HepG2 (cell line): ENCODE data around the gene DOK5. TPM values are rescaled to one million over a fixed set of nuclear protein-coding genes. Genes with fewer than 3 reads are reported as not detected.

Source experiments
- ATAC-seq: fragments of 200-7000 bp; cut with Tn5 transposase; 3 replicates; pipeline ENCODE4 v1.9.1; 2020; ENCODE audit warnings: mild to moderate bottlenecking, moderate library complexity
- BruUV-seq: library from RNA; stranded (reverse); fragments of 400-500 nt; replicated peaks from 2 replicates; lab custom pipeline; 2021; lab: Mats Ljungman, UMichigan
- CTCF ChIA-PET: fragments of 300-600 bp; formaldehyde crosslinking; extraction: SDS; loops from one replicate; lab custom pipeline; 2021; ENCODE audit warnings: low total read pairs, inconsistent platforms, low intra/inter-chr PET ratio; lab: Yijun Ruan, JAX
- POLR2A ChIA-PET: fragments of 350-600 bp; sonication (Branson Sonifier 250); formaldehyde crosslinking; loops from one replicate; lab custom pipeline; 2020; ENCODE audit warnings: antibody characterized with exemption, inconsistent platforms; lab: Yijun Ruan, JAX
- DNase-seq: peaks from one replicate; pipeline ENCODE4 v3.0.0-alpha.2; 2015; ENCODE audit warnings: low spot score
- FAIRE-seq: peaks from 3 replicates; lab custom pipeline; 2011; peaks lifted over from hg19 to GRCh38; lab: Jason Lieb, UNC
- H2AFZ ChIP-seq: one replicate; pipeline ENCODE4 v1.6.1; 2011; ENCODE audit warnings: low read length, inconsistent platforms
- H3K27ac ChIP-seq: fragments of 300-600 bp; 3 replicates; pipeline ENCODE4 v1.8.0; 2011; ENCODE audit warnings: mixed run types, mild to moderate bottlenecking, mixed read lengths, low read length, inconsistent platforms; ENCODE audit not compliant: insufficient read depth; ENCODE audit errors: extremely low read length
- H3K27me3 ChIP-seq, 2 experiments: fragments of 200-600 bp in 1 of 2; 2 replicates in 1 of 2; 3 replicates in 1 of 2; pipeline versions ENCODE4 v1.6.0 to v1.8.0; 2011; ENCODE audit warnings: low read length in 2 of 2, mild to moderate bottlenecking in 2 of 2, moderate library complexity in 2 of 2, inconsistent platforms in 1 of 2; ENCODE audit not compliant: insufficient read depth in 2 of 2, control insufficient read depth in 1 of 2
- H3K36me3 ChIP-seq, 2 experiments: fragments of 200-600 bp in 1 of 2; replicated peaks in 1 of 2; 2 replicates in 1 of 2; 3 replicates in 1 of 2; pipeline versions ENCODE4 v1.5.1 to v1.8.0; 2011; ENCODE audit warnings: low read length in 2 of 2, inconsistent platforms in 1 of 2; ENCODE audit not compliant: insufficient read depth in 2 of 2, control insufficient read depth in 1 of 2
- H3K4me1 ChIP-seq: 2 replicates; pipeline ENCODE4 v1.5.1; 2012; ENCODE audit warnings: low read length, inconsistent platforms; ENCODE audit not compliant: insufficient read depth
- H3K4me2 ChIP-seq: 2 replicates; pipeline ENCODE4 v1.6.0; 2011; ENCODE audit warnings: low read depth, low read length, inconsistent platforms
- H3K4me3 ChIP-seq, 3 experiments: fragments of 200-600 bp in 1 of 3; sonication (generic), shearing (Covaris generic) in 1 of 3; replicated peaks in 1 of 3; 2 replicates each; pipeline ENCODE4 v1.5.1; 2011 to 2016; ENCODE audit warnings: low read length in 3 of 3, inconsistent platforms in 2 of 3, low read depth in 2 of 3, mild to moderate bottlenecking in 2 of 3, control low read depth in 1 of 3, mixed read lengths in 1 of 3; ENCODE audit not compliant: insufficient read depth in 1 of 3
- H3K79me2 ChIP-seq: one replicate; pipeline ENCODE4 v1.6.1; 2011; ENCODE audit warnings: low read length, inconsistent platforms; ENCODE audit not compliant: insufficient read depth
- H3K9ac ChIP-seq: 2 replicates; pipeline ENCODE4 v1.6.0; 2011; ENCODE audit warnings: mild to moderate bottlenecking, low read depth, low read length, inconsistent platforms; ENCODE audit not compliant: insufficient read depth
- H3K9me3 ChIP-seq: 2 replicates; pipeline ENCODE4 v1.5.1; 2012; ENCODE audit warnings: mild to moderate bottlenecking, low read length
- H4K20me1 ChIP-seq: 2 replicates; pipeline ENCODE4 v1.6.0; 2011; ENCODE audit warnings: inconsistent platforms, mild to moderate bottlenecking, low read length, moderate library complexity; ENCODE audit not compliant: insufficient read depth
- CBX2 ChIP-seq, 2 experiments: fragments of 200-600 bp in 1 of 2; sonication (generic); formaldehyde crosslinking in 1 of 2; IDR thresholded peaks; 2 replicates each; pipeline versions ENCODE4 v1.7.0 to v1.8.1; 2018 to 2022; ENCODE audit warnings: low read depth in 2 of 2, low read length in 1 of 2, mild to moderate bottlenecking in 1 of 2, missing genetic modification reagents in 1 of 2
- FOSL2 ChIP-seq: sonication (generic); formaldehyde crosslinking; IDR thresholded peaks from 2 replicates; pipeline ENCODE4 v1.4.0; 2020; ENCODE audit warnings: missing genetic modification reagents
- FOXO1 ChIP-seq: sonication (generic); formaldehyde crosslinking; IDR thresholded peaks from 2 replicates; pipeline ENCODE4 v1.4.0; 2020; ENCODE audit warnings: missing genetic modification reagents
- KAT2B ChIP-seq: fragments of 150-350 bp; IDR thresholded peaks from 2 replicates; pipeline ENCODE4 v1.6.1; 2014; ENCODE audit warnings: low read depth, low read length, borderline replicate concordance
- ZNF383 ChIP-seq: sonication (generic); formaldehyde crosslinking; IDR thresholded peaks from 2 replicates; pipeline ENCODE4 v1.4.0; 2020; ENCODE audit warnings: missing genetic modification reagents, mild to moderate bottlenecking, borderline replicate concordance
- ZNF431 ChIP-seq: sonication (generic); formaldehyde crosslinking; IDR thresholded peaks from 2 replicates; pipeline ENCODE4 v1.9.0; 2022; ENCODE audit warnings: missing genetic modification reagents, low read depth, mild to moderate bottlenecking, borderline replicate concordance
- ZNF615 ChIP-seq: sonication (generic); formaldehyde crosslinking; IDR thresholded peaks from 2 replicates; pipeline ENCODE4 v1.5.0; 2020; ENCODE audit warnings: mild to moderate bottlenecking, missing genetic modification reagents, borderline replicate concordance
- ZNF850 ChIP-seq: sonication (generic); formaldehyde crosslinking; conservative IDR thresholded peaks from 2 replicates; pipeline ENCODE4 v1.9.0; 2021; ENCODE audit warnings: mild to moderate bottlenecking, missing genetic modification reagents
- WGBS: methylation state at CpG from one replicate; pipeline ENCODE4 v1.1.6; 2017; ENCODE audit warnings: low lambda C conversion rate; 5-methylcytosine and 5-hydroxymethylcytosine counted together
- in situ Hi-C: cut with HindIII; loops from 2 replicates; pipeline ENCODE4 v1.10.0; 2017; ENCODE audit warnings: low pct_unique_long_range_greater_than_20kb; ENCODE audit not compliant: extremely low pct_ligation_motif_present
- intact Hi-C: fragments of 100-400 bp; cut with micrococcal nuclease; formaldehyde crosslinking; loops from one replicate; pipeline ENCODE4 v1.10.0; 2022; ENCODE audit not compliant: unreplicated experiment
- polyA plus RNA-seq, 8 experiments: library from polyadenylated mRNA; depleted of rRNA in 3 of 8; stranded (reverse) in 7 of 8; unstranded in 1 of 8; fragments of >200 nt; fragmentation: Illumina TruSeq in 4 of 8; extraction: Trizol in 4 of 8; gene quantifications; 2 replicates each; pipeline versions ENCODE4 v1.2.1 to v1.2.3, GENCODE V29; 2011 to 2016; ENCODE audit warnings: low read depth in 4 of 8, missing spikeins in 1 of 8, mixed read lengths in 1 of 8; ENCODE audit not compliant: insufficient read depth in 1 of 8
- total RNA-seq, 5 experiments: library from RNA; depleted of rRNA; stranded (reverse); fragments of >200 nt; fragmentation: Illumina TruSeq; extraction: Trizol; gene quantifications; 2 replicates each; pipeline ENCODE4 v1.2.3, GENCODE V29; 2016; ENCODE audit warnings: low read depth in 1 of 5
- TF ChIP-seq, protein P1 (sequence below): fragments of 450-650 bp; IDR thresholded peaks from 2 replicates; pipeline ENCODE4 v1.6.1; 2016
- TF ChIP-seq, protein P2 (sequence below): sonication (generic); formaldehyde crosslinking; IDR thresholded peaks from 2 replicates; pipeline ENCODE4 v1.8.1; 2023; ENCODE audit warnings: mild to moderate bottlenecking, missing genetic modification reagents, borderline replicate concordance

DOK5 gene
- total and polyA plus RNA-seq, 2 of the 13 experiments (the other 11 are each of a cell fraction or from before 2014, with no cell fraction given) = not detected

DNA sequence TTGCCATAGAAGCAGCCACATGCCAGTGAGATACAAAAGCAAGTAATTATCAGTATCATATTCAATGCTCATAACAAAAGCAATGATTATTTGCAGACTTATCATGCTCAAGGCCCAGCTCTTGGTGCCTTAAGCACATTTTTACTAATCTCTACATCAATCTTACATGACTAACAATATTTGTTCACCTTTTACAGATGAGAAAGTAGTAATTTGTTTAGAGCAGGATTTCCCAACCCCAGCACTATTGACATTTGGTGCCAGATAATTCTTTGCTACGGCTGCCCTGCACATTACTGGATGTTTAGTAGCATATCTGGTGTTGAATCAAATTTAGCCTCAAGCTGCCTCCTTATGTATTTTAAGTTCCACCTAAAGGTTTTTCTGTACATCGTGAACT is 19.0 kb upstream of the DOK5 start:
- H3K4me3 ChIP-seq = no peak overlapping the region
- no peak for TF ChIP-seq ZNF383 (CRISPR knock-in tag)
- no peak for TF ChIP-seq FOXO1 (CRISPR knock-in tag)
- TF ChIP-seq, protein P1, sequence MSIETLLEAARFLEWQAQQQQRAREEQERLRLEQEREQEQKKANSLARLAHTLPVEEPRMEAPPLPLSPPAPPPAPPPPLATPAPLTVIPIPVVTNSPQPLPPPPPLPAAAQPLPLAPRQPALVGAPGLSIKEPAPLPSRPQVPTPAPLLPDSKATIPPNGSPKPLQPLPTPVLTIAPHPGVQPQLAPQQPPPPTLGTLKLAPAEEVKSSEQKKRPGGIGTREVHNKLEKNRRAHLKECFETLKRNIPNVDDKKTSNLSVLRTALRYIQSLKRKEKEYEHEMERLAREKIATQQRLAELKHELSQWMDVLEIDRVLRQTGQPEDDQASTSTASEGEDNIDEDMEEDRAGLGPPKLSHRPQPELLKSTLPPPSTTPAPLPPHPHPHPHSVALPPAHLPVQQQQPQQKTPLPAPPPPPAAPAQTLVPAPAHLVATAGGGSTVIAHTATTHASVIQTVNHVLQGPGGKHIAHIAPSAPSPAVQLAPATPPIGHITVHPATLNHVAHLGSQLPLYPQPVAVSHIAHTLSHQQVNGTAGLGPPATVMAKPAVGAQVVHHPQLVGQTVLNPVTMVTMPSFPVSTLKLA = no peak
- no peak for TF ChIP-seq CBX2 (IDR thresholded peaks at IDR 0.05; ENCODE audit: low read depth, low read length)
- TF ChIP-seq CBX2 (CRISPR knock-in tag; IDR thresholded peaks at IDR 0.05; ENCODE audit: low read depth) = no peak
- no peak for TF ChIP-seq KAT2B
- TF ChIP-seq FOSL2 = no peak
- no peak for TF ChIP-seq ZNF850 (CRISPR knock-in tag)
- no peak for TF ChIP-seq ZNF615
- no peak for TF ChIP-seq ZNF431 (CRISPR knock-in tag)
- TF ChIP-seq, protein P2, sequence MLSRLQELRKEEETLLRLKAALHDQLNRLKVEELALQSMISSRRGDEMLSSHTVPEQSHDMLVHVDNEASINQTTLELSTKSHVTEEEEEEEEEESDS (CRISPR knock-in tag) = no peak
- WGBS = 0% methylated on average over 2 of the region's 2 CpGs
- no peak overlapping the region for H3K4me2 ChIP-seq
- intact Hi-C loops (no loop called here), in situ Hi-C loops (no loop called here)
- no peak overlapping the region for H2AFZ ChIP-seq
- FAIRE-seq (no peak), DNase-seq (no peak), ATAC-seq (no peak)
- no peak overlapping the region for H3K9ac ChIP-seq
- CTCF ChIA-PET = no interaction called here
- H3K9me3 ChIP-seq = no peaks in the 10 kb centered on the region
- H3K27me3 ChIP-seq = no peaks in the 10 kb centered on the region; a peak in 1 of 5 replicates
- H3K36me3 ChIP-seq = no peaks in the 10 kb centered on the region
- H3K27ac ChIP-seq = no peak overlapping the region
- POLR2A ChIA-PET = no interaction called here
- no peaks in the 10 kb centered on the region for H3K79me2 ChIP-seq
- H4K20me1 ChIP-seq = no peaks in the 10 kb centered on the region
- no TSS peak for BruUV-seq
- H3K4me1 ChIP-seq = no peaks in the 10 kb centered on the region
